OCI-LY7 (cell line): ENCODE data around the gene ZNF423.

ENCODE experiments used
- CTCF ChIP-seq: fragments of 200-600 bp; sonication (generic); conservative IDR thresholded peaks from 2 replicates; pipeline ENCODE4 v1.5.1; 2014; ENCODE audit warnings: mild to moderate bottlenecking, antibody characterized with exemption, low read length, moderate library complexity, mixed read lengths
- EZH2phosphoT487 ChIP-seq: fragments of 200-600 bp; sonication (generic); IDR thresholded peaks from 2 replicates; pipeline ENCODE4 v1.6.1; 2018; ENCODE audit warnings: low read depth, borderline replicate concordance, mild to moderate bottlenecking, mixed run types, antibody characterized with exemption, low read length, moderate library complexity, mixed read lengths

GRCh38 chr16:49605536-49606254, 250.2 kb downstream of the ZNF423 start:
- TF ChIP-seq CTCF (no peak), EZH2phosphoT487 (no peak)
